HG03196 (cell line): Measurements from ENCODE around the gene CLEC4G.
A peak's percentile ranks its signal among the peaks of the same experiment; 100 is the strongest.

Experiments
- ATAC-seq: cut with Tn5 transposase; IDR thresholded peaks from one replicate; pipeline ENCODE4 v1.9.1; 2021; ENCODE audit not compliant: unreplicated experiment

CLEC4G gene

DNA sequence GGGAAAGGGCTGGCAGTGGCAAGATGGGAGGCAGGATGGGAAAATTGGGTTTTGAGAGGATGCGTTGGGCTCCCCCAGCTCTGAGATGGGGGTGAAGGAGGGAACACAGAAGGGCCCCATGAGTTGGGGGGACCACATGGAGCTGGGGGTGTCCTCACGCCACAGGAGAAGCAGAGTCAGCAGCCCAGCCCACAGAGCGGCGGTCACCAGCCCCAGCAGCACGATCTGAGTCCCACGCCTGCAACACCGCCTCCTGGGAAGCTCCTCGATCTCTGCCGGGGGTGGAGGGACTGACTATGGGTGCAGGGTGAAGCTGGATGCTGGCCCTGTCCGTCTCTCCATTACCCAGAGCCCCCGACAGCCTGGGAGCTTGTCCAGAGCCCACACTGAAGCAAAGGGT, 33.3 kb downstream of the CLEC4G start:
- no peak for ATAC-seq

DNA sequence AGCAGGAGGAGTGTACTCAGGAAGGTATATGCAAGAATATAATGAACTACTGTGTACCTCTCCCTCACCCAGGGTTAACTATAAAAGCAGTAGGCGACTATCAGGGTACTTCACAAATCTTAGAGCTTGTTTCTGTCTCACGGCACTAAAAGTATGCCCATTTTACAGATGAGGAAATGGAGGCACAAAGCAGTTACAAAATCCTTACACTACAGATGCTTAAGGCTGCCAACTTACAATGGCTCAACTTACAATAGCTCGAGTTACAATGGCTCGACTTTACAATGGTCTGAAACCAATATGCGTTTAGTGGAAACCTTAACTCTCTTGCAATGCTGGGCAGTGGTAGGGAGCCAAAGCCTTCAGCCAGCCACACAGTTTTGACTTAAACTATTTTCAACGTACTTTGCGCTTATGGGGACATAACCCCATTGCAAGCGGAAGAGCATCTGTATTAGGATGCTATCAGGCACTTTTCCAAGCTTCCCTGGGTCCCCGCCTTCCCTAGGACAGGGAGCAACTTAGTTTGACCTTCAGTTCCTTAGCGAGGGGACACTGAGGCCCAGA, 34.1 kb downstream of the CLEC4G start:
- ATAC-seq, result no peak

DNA sequence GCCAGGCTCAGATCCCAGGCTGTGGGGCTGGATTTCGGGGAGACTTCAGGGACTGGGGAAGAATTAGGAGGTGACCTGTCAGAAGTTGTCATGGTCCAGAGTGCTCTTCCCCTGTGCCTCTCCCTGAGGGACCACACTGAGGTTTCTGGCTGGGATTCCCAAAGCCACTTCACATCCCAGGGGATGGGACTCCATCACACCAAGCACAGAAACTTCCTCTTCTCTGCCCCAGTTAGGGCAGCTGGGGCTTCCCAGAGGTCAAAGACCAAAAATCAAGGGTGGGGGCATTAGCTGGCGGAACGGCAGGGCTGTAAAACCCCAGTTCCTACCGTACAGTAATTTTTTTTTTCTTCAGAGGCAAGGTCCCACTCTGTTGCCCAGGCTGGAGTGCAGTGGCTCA, 37.4 kb downstream of the CLEC4G start:
- ATAC-seq, result no peak

DNA sequence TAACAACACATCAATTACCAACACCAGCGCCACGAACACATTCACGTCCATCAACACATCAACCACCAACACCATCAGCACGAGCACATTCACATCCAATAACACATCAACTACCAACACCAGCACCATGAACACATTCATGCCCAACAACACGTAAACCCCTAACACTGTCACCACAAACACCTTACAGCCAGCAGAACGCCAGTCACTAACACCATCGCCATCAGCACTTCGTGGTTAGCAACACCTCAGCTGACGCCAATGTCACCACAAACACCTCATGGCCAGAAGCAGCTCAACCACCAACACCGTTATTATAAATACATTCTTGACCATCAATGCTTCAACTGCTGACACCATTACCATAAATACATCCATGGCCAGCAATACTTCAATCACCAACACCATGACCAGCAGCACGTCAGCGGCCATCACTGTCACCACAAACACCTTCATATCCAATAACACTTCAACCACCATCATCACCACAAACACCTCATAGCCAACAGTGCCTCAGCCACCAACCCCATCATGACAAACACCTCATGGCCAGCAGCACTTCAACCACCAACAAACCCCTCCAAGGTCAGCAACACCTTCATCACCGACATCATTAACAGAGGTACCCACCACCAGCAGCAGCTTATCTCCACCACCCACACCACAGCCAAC, 39.4 kb downstream of the CLEC4G start:
- no peak for ATAC-seq

DNA sequence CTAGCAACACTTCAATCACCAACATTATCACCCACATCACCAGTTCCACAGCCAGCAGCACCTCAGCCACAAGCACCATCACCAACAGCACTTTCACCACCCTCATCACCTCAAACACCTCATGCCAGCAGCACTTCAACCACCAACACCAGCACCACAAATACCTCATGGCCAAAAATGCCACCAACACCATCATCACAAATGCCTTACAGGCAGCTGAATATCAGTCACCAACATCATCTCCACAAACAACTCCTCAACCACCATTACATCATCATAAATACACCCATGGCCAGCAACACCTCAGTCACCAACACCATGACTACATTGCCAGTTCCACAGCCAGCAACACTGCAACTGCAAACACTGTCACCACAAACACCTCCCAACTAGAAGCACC, 40.4 kb downstream of the CLEC4G start:
- ATAC-seq, result no peak

DNA sequence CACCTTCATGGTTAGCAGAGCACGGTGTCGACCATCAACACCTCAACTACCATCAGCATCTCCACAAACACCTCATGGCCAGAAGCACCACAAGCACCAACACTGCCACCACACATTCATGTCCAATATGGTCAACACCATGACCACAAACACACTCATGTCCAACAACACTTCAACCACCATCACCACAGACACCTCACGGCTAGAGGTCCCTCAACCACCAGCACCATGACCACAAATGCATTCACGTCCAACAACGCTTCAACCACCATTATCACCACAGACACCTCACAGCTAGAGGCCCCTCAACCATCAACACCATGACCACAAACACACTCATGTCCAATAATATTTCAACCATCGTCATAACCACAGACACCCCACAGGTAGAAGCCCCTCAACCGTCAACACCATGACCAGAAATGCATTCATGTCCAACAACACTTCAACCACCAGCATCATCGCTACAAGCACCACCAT, 41.1 kb downstream of the CLEC4G start:
- no peak for ATAC-seq

DNA sequence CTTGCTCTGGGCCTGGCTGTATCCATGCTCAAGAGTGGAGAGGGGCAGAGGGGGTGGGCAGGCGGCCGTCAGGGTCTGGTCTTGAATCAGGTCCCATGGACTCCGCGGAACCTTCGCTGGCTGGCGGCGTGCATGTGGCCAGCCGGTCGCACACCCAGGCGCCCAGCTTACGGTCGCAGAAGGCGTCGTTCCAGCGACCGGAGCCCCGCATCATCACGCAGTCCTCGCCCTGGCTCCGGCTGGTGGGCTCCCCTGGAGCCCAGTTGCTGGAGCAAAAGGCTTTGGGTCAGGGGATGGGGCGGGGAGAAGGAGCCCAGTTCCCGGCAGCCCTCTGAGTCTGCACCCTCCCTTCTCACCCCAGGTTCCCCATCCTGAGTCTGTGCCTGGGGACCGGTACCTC, 42.7 kb downstream of the CLEC4G start:
- no peak for ATAC-seq

DNA sequence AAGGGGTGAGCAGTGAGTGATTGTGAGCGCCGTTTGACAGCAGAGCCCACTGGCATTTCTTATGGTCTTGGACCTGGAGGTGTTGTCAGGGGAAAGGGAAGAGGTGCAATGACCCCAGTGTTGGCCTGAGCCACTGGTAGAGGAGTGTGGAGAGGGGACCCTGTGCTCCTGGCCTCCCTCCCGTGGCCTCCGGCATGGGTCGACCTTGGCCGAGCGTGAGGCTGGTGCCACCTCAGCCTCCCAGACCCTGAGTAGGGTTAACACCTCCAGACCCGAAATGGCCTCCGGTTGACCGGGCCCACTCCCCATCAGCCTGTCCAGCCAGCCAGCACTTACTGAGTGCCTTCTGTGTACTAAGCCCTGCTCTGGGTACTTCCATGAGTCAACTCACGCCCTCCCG, 44.7 kb downstream of the CLEC4G start:
- ATAC-seq, result no peak

DNA sequence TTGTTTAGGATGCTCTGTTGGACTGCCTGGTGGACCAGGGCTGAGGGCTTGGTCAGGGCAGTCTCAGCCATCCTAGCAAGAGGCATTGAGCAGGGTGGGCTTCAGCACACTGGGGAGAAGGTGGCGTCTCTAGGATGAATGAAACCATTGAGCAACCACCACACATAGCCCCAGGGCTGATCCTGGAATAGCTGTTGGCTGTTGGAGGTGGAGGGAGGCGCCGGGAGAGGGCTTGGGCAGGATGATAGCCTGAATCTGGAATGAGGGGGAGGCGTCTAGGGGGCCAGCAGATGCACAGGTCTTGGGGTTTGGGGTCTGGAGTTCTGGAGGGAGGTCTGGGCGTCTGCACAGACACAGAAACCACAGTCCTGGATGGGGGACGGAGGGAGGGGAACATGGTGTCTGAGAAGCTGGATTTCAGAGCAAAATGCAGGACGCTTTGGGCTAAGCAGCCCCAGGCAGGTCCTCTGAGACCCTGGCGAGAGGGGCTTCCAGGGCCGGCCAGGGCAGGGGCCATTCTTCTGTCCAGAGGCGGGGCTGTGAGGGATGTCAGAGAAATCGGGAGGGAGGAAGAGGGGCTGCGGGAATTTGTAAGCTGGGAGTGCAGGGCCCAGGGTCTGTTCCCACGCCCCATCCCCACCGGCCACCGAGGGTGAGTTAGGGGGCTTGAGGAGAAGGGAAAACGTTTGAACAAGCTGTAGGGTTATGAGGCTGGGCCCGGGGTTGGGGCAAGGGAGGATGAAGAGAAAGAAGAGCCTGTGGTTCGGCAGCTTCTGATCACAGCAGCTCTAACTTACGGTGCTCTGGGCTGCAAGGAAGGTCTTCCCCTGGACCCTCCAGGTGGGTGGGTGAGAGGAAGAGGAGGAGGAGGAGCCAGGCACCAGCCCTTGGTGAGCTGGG, 46.1 kb downstream of the CLEC4G start:
- no peak for ATAC-seq

DNA sequence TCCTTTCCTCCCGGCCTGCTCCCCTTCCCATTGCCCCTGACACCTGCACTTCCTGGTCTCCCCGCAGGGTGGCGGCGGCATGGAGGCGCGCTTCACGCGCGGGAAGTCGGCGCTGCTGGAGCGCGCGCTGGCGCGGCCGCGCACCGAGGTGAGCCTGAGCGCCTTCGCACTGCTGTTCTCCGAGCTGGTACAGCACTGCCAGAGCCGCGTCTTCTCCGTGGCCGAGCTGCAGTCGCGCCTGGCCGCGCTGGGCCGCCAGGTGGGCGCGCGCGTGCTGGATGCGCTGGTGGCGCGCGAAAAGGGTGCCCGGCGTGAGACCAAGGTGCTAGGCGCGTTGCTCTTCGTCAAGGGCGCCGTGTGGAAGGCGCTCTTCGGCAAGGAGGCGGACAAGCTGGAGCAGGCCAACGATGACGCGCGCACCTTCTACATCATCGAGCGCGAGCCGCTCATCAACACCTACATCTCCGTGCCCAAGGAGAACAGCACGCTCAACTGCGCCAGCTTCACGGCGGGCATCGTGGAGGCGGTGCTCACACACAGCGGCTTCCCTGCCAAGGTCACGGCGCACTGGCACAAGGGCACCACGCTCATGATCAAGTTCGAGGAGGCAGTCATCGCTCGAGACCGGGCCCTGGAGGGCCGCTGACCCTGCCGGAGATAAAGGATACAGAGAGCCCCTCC, 49.6 kb downstream of the CLEC4G start:
- ATAC-seq, result no peak

DNA sequence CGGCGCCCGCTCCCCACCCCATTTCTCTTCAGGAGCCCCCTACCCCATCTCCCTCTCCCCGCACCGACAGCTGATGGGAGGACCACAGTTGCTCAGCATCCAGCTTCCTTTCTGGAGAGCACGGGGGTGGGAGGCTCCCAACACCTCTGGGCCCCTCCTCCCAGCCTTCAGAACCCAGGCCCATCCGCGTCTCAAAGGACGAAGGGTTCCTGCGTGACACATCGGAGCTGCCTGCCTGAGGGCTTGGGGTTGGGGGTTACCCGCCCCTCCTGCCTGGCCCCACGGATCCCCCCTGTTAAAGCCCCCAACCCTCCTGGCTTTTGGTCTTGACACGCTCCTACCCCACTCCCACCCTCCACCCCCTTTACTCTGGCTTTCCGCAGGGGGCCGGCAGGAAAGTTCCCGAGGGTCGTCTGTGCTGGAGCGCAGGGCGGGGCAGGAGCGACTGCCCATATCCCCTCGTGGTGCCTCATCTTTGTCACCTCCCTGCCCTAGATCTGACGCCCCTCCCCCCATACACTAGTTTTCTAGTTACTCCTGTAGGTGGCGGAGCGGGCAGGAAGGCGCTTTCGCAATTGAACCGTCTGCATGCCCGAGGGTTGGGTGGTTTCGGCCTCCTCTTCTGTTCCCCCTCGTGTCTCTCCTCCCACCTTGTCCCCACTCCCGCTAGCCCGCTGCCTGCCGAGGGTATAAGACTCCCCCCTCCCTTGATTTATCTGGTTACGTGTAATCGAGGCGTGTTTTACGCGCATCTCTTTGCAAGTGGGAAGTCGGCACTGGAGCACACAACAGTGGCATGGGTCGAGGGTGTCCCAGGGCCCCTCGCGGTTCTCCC, 50.4 kb downstream of the CLEC4G start:
- peak; percentile 4 for ATAC-seq

DNA sequence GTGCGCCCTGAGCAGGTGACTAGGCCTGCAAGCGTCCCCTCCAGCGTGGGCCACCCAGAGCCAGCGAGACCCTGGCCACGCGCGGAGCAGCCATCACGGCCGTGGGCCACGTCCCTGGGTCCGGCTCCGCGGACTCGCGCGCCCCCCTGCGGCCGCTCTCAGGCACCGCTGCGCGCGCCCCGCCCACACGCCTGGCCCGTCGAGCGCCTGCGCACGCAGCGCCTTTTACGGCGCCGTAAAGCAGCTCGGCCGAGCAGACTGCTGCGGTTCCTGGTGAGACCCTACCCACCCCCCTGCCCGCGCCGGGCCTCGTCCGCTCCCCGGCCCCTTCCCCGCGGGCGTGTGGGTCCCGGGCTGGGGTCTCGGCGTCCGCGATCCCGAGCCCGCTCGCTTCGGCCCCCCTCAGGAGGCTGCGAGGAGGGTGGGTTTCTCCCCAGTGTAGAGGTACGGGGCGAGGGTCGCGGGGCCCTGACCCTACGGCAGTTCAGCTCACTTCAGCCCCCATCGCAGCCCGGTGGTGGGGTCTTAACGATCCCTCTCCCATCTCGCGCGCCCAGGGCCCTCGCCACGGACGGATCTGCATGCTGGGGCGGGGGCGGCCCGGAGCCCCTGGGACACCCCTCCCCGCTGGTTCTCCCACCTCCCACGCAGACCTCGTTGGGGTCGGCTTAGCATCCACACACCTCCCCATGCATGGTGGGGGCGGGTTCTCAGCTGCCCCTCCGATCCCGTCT, 51.1 kb downstream of the CLEC4G start, which contains the start of gene TRAPPC5:
Gene TRAPPC5 (plus strand): TSS at position 228 of the 734 bp plus-strand sequence. CDS start 1,421 bp downstream, outside the sequence.
- peak; percentile 59 for ATAC-seq

DNA sequence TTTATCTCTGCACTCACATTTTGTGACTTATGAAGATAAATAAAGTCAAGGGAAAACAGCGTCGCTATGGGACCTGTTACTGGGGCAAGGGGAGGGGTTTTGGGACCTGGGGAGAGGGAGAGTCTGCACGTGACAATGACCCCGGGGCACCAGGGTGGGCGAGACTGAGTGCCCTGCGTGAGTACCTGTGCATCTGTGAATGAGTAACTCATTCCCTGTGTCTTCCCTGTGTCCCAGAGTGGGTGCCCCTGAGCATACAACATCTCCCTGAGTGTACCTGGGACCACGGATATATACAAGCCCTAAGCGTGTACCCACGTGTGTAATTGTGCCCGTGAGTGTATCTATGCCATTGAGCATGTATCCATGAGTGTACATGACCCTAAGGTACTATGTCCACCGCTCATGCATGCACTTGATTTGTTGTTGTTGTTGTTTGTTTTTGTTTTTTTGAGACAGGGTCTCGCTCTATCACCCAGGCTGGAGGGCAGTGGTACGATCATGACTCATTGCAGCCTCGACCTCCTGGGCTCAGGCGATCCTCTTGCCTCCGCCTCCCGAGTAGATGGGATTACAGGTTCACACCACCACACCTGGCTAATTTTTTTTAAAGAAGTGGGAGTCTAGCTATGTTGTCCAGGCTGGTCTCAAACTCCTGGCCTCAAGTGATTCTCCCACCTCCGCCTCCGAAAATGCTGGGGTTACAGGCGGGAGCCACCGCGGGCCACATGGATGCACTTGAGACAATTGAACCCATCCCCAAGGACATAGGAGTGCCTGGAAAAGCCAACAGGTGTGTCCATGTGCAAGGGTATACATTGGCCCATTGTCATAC, 51.9 kb downstream of the CLEC4G start:
- ATAC-seq, result no peak

DNA sequence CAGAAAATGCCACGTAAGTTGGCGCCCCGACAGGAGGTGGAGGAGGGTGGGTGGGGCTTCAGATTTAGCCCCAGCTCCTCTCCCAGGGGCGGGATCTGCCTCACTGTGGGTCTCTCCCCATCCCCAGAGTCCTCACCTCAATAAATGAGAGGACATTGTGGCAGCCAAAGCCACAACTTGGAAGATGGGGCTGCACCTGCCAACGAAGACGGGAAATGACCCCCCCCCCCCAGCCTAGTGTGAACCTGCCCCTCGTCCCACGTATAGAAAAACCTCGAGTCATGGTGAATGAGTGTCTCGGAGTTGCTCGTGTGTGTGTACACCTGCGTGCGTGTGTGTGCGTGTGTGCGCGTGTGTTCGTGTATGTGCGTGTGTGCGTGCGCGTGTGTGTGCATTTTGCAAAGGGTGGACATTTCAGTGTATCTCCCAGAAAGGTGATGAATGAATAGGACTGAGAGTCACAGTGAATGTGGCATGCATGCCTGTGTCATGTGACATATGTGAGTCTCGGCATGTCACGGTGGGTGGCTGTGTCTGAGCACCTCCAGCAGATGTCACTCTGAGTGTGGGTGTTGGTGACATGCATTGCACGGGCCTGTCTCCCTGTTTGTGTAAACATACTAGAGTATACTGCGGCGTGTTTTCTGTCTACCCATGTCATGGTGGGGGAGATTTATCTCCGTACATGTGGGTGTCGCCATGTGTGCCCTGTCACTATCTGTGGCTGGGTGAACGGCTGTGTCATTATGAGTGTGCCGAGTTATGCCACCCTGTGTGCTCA, 52.7 kb downstream of the CLEC4G start:
- ATAC-seq, result peak; percentile 33
